ENCODE measurements around the gene SREBF1. TPM values are rescaled to one million over a fixed set of nuclear protein-coding genes. Genes with fewer than 3 reads are reported as not detected.

The SREBF1 gene
- total RNA-seq, 1 experiment from 2014 or later: 298 TPM

- intact Hi-C loops (cut with micrococcal nuclease): no loop called here
- Histone ChIP-seq H3K9me2 (ENCODE audit: insufficient read depth) (no peaks in the 10 kb centered on the region), H3K79me2 (ENCODE audit: insufficient read depth, low read length) (peaks cover 18% of the 10 kb centered on the region), H3K4me1 (ENCODE audit: control insufficient read depth in 1 of 2, insufficient read depth in 2 of 2, low read length in 2 of 2) (peaks cover 48 to 61% of the 10 kb centered on the region in 2 experiments), H3K9me3 (ENCODE audit: control insufficient read depth in 1 of 2, insufficient read depth in 1 of 2, low read depth in 1 of 2, low read length in 2 of 2) (no peaks in the 10 kb centered on the region), H3K9ac (ENCODE audit: low read length) (peak overlapping the region; percentile 99), H4K20me1 (ENCODE audit: insufficient read depth) (no peaks in the 10 kb centered on the region), H2AFZ (ENCODE audit: low read depth, low read length, poor library complexity, severe bottlenecking) (no peak overlapping the region), H3K4me2 (ENCODE audit: low read length) (peak overlapping the region; percentile 88), H3K27ac (ENCODE audit: low read depth, low read length) (peak overlapping the region; percentile 98), H3K36me3 (ENCODE audit: control insufficient read depth in 1 of 2, insufficient read depth in 2 of 2, low read length in 2 of 2) (no peaks in the 10 kb centered on the region), H3K4me3 (replicated peaks in 1 of 2; ENCODE audit: low read depth in 1 of 2, low read length in 2 of 2) (peak overlapping the region; percentile 52 to 84), H3K27me3 (ENCODE audit: insufficient read depth, low read length) (no peaks in the 10 kb centered on the region)
- DNase-seq (ENCODE audit: low read depth, low spot score): no peak
- CTCF ChIA-PET: no interaction called here
- BruUV-seq (replicated peaks): no TSS peak
- TF ChIP-seq ZFX (IDR thresholded peaks at IDR 0.05): no peak
- TF ChIP-seq SP1 (IDR thresholded peaks at IDR 0.05; ENCODE audit: low read depth): peak; percentile 28; the same call in 1 of the 2 replicates
- RAD21 ChIA-PET (ENCODE audit: low non-redundant PET in 1 of 2, low total read pairs in 2 of 2, uncharacterized antibody in 2 of 2, unreplicated experiment in 2 of 2): interaction anchor here (0.6 to 0.7 kb wide), 4 partner anchors 8 to 447 kb away, joined by 3 read pairs; no protein-coding TSS in a partner anchor
- POLR2A ChIA-PET: interaction anchor here (1.0 to 1.9 kb wide), 3 partner anchors 8 to 23 kb away, joined by 3 to 11 read pairs (median 4); no protein-coding TSS in a partner anchor
- no peak for ATAC-seq
These were observed 4.2 kb upstream of the SREBF1 start for GRCh38 chr17:17840751-17841591.

GRCh38 chr17:17839791-17840707 is 3.3 kb upstream of the SREBF1 start:
- intact Hi-C loops (cut with micrococcal nuclease): loop anchor here (10.0 kb wide), 1 partner anchor 155 kb away; the partner anchor contains the start of gene RAI1
- no peaks in the 10 kb centered on the region for H3K27me3 ChIP-seq (ENCODE audit: insufficient read depth, low read length)
- ChIA-PET CTCF (no interaction called here), POLR2A (interaction anchor here (0.9 to 4.2 kb wide), 5 partner anchors 8 to 79 kb away, joined by 3 to 112 read pairs (median 5); no protein-coding TSS in a partner anchor), RAD21 (ENCODE audit: low non-redundant PET in 1 of 2, low total read pairs in 2 of 2, uncharacterized antibody in 2 of 2, unreplicated experiment in 2 of 2) (interaction anchor here in 1 of 2 experiments (0.7 kb wide), 1 partner anchor 9 kb away, joined by 3 read pairs; no protein-coding TSS in a partner anchor)
- H3K36me3 ChIP-seq (ENCODE audit: control insufficient read depth in 1 of 2, insufficient read depth in 2 of 2, low read length in 2 of 2): peaks cover 0 to 6% of the 10 kb centered on the region in 2 experiments; a peak in 1 of 4 replicates
- DNase-seq (ENCODE audit: low read depth, low spot score) (peak; percentile 69), ATAC-seq (peak; percentile 63)
- no peaks in the 10 kb centered on the region for H4K20me1 ChIP-seq (ENCODE audit: insufficient read depth)
- peak overlapping the region; percentile 99 for H3K9ac ChIP-seq (ENCODE audit: low read length)
- TSS peak; percentile 48 for BruUV-seq (replicated peaks)
- peaks cover 27% of the 10 kb centered on the region for H3K79me2 ChIP-seq (ENCODE audit: insufficient read depth, low read length)
- peak overlapping the region; percentile 67 to 84 for H3K4me3 ChIP-seq (replicated peaks in 1 of 2; ENCODE audit: low read depth in 1 of 2, low read length in 2 of 2)
- H3K27ac ChIP-seq (ENCODE audit: low read depth, low read length): peak overlapping the region; percentile 98
- H3K9me3 ChIP-seq (ENCODE audit: control insufficient read depth in 1 of 2, insufficient read depth in 1 of 2, low read depth in 1 of 2, low read length in 2 of 2): no peaks in the 10 kb centered on the region
- H3K4me1 ChIP-seq (ENCODE audit: control insufficient read depth in 1 of 2, insufficient read depth in 2 of 2, low read length in 2 of 2): peaks cover 54 to 70% of the 10 kb centered on the region in 2 experiments
- H3K9me2 ChIP-seq (ENCODE audit: insufficient read depth): no peaks in the 10 kb centered on the region
- H2AFZ ChIP-seq (ENCODE audit: low read depth, low read length, poor library complexity, severe bottlenecking): no peak overlapping the region
- H3K4me2 ChIP-seq (ENCODE audit: low read length): peak overlapping the region; percentile 88
- TF ChIP-seq ZNF274 (IDR thresholded peaks at IDR 0.05; ENCODE audit: low read depth, low read length): no peak
- no peak for TF ChIP-seq RAD21 (IDR thresholded peaks at IDR 0.05; ENCODE audit: low read depth)
- TF ChIP-seq FOSL1 (IDR thresholded peaks at IDR 0.05; ENCODE audit: low read depth): no peak
- no peak for TF ChIP-seq CBX3 (IDR thresholded peaks at IDR 0.05; ENCODE audit: low read depth)
- no peak for TF ChIP-seq REST (IDR thresholded peaks at IDR 0.05; ENCODE audit: low read depth)
- TF ChIP-seq CTCF (IDR thresholded peaks at IDR 0.05 in 2 of 3, conservative IDR thresholded peaks at IDR 0.05 in 1 of 3; ENCODE audit: borderline replicate concordance in 1 of 3, insufficient read depth in 1 of 3, low read depth in 2 of 3, low read length in 2 of 3): no peak
- TF ChIP-seq TCF7L2 (IDR thresholded peaks at IDR 0.05; ENCODE audit: borderline replicate concordance, extremely low read depth, insufficient read depth, insufficient read length): peak; percentile 33
- peak; percentile 87 for TF ChIP-seq POLR2AphosphoS5 (IDR thresholded peaks at IDR 0.05; ENCODE audit: low read depth, low read length)

Measured in HCT116 (cell line).